Measurements from ENCODE around the gene FAM163A.
"Not testable (repeated sequence)": the region's sequence is repeated elsewhere in the genome, so short reads cannot be mapped to it uniquely, and the experiment has no call there.

Gene FAM163A

GRCh38 chr1:179836686-179837445 is 93.8 kb downstream of the FAM163A start:
- not testable (repeated sequence) for DNase-seq (ENCODE audit: low read depth in 1 of 2, low spot score in 1 of 2)

- no peak for DNase-seq (ENCODE audit: low read depth in 1 of 2, low spot score in 1 of 2)
Observed at GRCh38 chr1:179840107-179840506, 97.0 kb downstream of the FAM163A start.

GRCh38 chr1:179848233-179848632 is 105.1 kb downstream of the FAM163A start:
- DNase-seq (ENCODE audit: low read depth in 1 of 2, low spot score in 1 of 2): no peak

GRCh38 chr1:179853102-179853501 is 110.0 kb downstream of the FAM163A start:
- DNase-seq (ENCODE audit: low read depth in 1 of 2, low spot score in 1 of 2): no peak

- DNase-seq (ENCODE audit: low read depth in 1 of 2, low spot score in 1 of 2): not testable (repeated sequence)
Observed at GRCh38 chr1:179855831-179856230, 112.7 kb downstream of the FAM163A start.

- DNase-seq (ENCODE audit: low read depth in 1 of 2, low spot score in 1 of 2): no peak
Observed at GRCh38 chr1:179856296-179856695, 113.2 kb downstream of the FAM163A start.

- DNase-seq (ENCODE audit: low read depth in 1 of 2, low spot score in 1 of 2): no peak
Observed at GRCh38 chr1:179857009-179857408, 113.9 kb downstream of the FAM163A start.

GRCh38 chr1:179860652-179861051 is 117.6 kb downstream of the FAM163A start:
- DNase-seq (ENCODE audit: low read depth in 1 of 2, low spot score in 1 of 2): no peak

- no peak for DNase-seq (ENCODE audit: low read depth in 1 of 2, low spot score in 1 of 2)
Observed at GRCh38 chr1:179865377-179865776, 122.3 kb downstream of the FAM163A start.

Data from stimulated activated CD4-positive, alpha-beta T cell treated with anti-CD3 and anti-CD28 coated beads, Interleukin-15, amount 100 ng/mL, for 1 hour (primary cell).